ENCODE data around the gene HNRNPU.

DNA sequence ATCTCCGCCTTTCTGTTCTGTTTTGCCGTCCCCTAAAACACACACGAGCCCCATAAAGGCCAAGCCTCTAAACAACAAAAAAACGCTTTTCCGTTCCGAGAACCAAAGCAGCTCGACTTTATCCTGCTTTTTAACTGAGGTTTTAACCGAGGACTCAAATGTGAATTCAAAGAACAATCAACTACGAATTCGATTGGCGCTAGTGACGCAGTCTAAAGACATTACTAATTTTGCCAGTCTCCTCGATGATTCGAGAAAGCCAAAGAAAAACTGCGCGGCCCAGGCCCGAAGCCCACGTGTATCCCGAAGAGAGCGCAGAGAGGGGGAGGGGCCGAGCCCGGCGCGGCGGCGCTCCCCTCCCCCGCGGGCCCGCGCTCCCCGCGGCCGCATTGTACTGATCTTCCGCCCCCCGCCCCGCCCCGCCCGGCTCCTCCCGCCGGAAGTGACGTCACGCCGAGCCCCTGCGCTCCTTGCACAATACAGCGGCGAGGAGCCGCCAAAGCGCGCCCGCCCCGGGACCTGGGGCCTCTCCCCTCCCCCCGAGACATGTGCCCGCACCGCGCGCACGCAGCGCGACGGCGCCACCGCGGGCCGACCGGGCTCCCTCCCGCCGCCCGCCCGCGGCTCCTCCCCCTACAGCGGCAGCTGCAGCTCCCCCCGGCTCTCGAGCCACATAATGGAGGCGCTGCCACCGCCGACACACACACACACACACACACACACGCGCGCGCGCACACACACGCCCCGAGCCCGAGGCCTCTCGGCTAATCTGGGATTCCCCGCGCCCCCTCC, 1.4 kb downstream of the HNRNPU start:
- TF ChIP-seq EZH2 (IDR thresholded peaks at IDR 0.05) (no peak), POLR2AphosphoS5 (IDR thresholded peaks at IDR 0.05; ENCODE audit: borderline replicate concordance, low read depth, low read length) (no peak; the same call in 1 of the 2 replicates), FOXP2 (optimal IDR thresholded peaks at IDR 0.05; ENCODE audit: control extremely low read depth, extremely low read length, insufficient read depth) (no peak)
